ENCODE results near the gene CTSV.
"Not testable (repeated sequence)": the region's sequence is repeated elsewhere in the genome, so short reads cannot be mapped to it uniquely, and the experiment has no call there.

Gene CTSV

GRCh38 chr9:97041898-97042297 lies 3.0 kb upstream of the CTSV start:
- peak; percentile 25 for DNase-seq (ENCODE audit: low spot score)

GRCh38 chr9:97039514-97039860 lies 545 bp upstream of the CTSV start:
- peak; percentile 46 for DNase-seq (ENCODE audit: low spot score)

- not testable (repeated sequence) for DNase-seq (ENCODE audit: low spot score)
Measured at GRCh38 chr9:97023505-97023904, 15.4 kb downstream of the CTSV start.

GRCh38 chr9:97013151-97014132 lies 25.5 kb downstream of the CTSV start:
- peak; percentile 62 for DNase-seq (ENCODE audit: low spot score)

- not testable (repeated sequence) for DNase-seq (ENCODE audit: low spot score)
Measured at GRCh38 chr9:97012617-97013016, 26.3 kb downstream of the CTSV start.

- not testable (repeated sequence) for DNase-seq (ENCODE audit: low spot score)
Measured at GRCh38 chr9:97002195-97002594, 36.7 kb downstream of the CTSV start.

- not testable (repeated sequence) for DNase-seq (ENCODE audit: low spot score)
Measured at GRCh38 chr9:97001338-97001737, 37.6 kb downstream of the CTSV start.

- not testable (repeated sequence) for DNase-seq (ENCODE audit: low spot score)
Measured at GRCh38 chr9:97000139-97000787, 38.7 kb downstream of the CTSV start.

GRCh38 chr9:96999733-97000132 lies 39.2 kb downstream of the CTSV start:
- DNase-seq (ENCODE audit: low spot score) = not testable (repeated sequence)

GRCh38 chr9:96997009-96997701 lies 41.8 kb downstream of the CTSV start:
- DNase-seq (ENCODE audit: low spot score) = not testable (repeated sequence)

- DNase-seq (ENCODE audit: low spot score) = not testable (repeated sequence)
Measured at GRCh38 chr9:96994531-96995016, 44.4 kb downstream of the CTSV start.

- DNase-seq (ENCODE audit: low spot score) = not testable (repeated sequence)
Measured at GRCh38 chr9:96992303-96992702, 46.6 kb downstream of the CTSV start.

GRCh38 chr9:96989747-96990318 lies 49.1 kb downstream of the CTSV start:
- not testable (repeated sequence) for DNase-seq (ENCODE audit: low spot score)

- DNase-seq (ENCODE audit: low spot score) = not testable (repeated sequence)
Measured at GRCh38 chr9:96984887-96985286, 54.1 kb downstream of the CTSV start.

- DNase-seq (ENCODE audit: low spot score) = not testable (repeated sequence)
Measured at GRCh38 chr9:96984139-96984538, 54.8 kb downstream of the CTSV start.

- not testable (repeated sequence) for DNase-seq (ENCODE audit: low spot score)
Measured at GRCh38 chr9:96983496-96984122, 55.3 kb downstream of the CTSV start.

Data from COLO829 (cell line).